ENCODE data around the gene DHX57. TPM values are rescaled to one million over a fixed set of nuclear protein-coding genes. Genes with fewer than 3 reads are reported as not detected.
A peak's percentile ranks its signal among the peaks of the same experiment; 100 is the strongest.

DHX57 gene
- total and polyA plus RNA-seq, 5 donors from 2014 or later: 6.2 to 18.0 (median 7.6) TPM

DNA sequence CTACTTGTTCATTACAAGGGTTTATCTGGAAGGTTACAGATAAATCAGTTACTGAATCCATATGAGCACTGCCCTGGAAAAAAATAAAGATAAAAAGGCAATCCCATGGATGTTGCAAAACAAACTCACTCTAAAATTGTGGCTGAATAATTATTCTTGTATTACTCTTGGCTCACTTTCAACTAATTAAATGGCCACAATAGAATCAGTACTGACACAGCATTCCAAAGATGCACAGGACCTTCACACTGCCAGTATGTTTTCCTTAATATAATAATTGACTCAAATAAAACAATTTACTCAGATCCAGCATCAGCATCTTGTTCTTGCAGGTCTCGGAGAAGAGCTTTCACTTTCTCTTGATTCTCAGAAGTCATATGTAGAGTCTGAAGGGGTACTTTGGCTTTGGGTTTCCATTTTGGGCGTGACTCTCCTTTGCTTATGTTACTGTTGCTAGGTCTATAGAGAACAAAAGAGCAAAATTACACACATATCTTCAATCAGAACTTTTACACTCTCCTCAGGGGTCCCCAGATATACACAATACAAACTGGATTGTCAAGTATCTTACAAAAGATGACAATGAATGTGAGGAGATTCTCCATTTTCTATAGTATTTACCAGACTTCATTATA, 12.6 kb downstream of the DHX57 start:
- H3K36me3 Mint-ChIP-seq: peaks cover 66% of the 10 kb centered on the region
- peak overlapping the region in 1 of 4 donors; percentile 43 for H3K4me3 Mint-ChIP-seq
- H3K27ac Mint-ChIP-seq: peak overlapping the region in 1 of 3 donors; percentile 22
- H3K4me1 ChIP-seq (ENCODE audit: control insufficient read depth, insufficient read depth, low read length, poor library complexity, severe bottlenecking): no peaks in the 10 kb centered on the region
- H3K9me3 Mint-ChIP-seq: peaks cover 0 to 1% (median 0%) of the 10 kb centered on the region in 7 donors
- H3K4me3 ChIP-seq (ENCODE audit: low read depth, low read length): no peak overlapping the region
- DNase-seq (peak in 1 of 3 donors; percentile 49), ATAC-seq (ENCODE audit: low read depth in 2 of 2) (peak in 1 of 2 donors; percentile 37)
- peaks cover 47% of the 10 kb centered on the region for H3K36me3 ChIP-seq (ENCODE audit: control insufficient read depth, insufficient read depth, low read length)
- no peaks in the 10 kb centered on the region for H3K27me3 ChIP-seq (ENCODE audit: control insufficient read depth, insufficient read depth, low read length)
- peaks cover 4 to 16% (median 13%) of the 10 kb centered on the region in 4 donors for H3K4me1 Mint-ChIP-seq
- no peaks in the 10 kb centered on the region for H3K9me3 ChIP-seq (ENCODE audit: control insufficient read depth in 2 of 2, low read length in 2 of 2)
- H3K27ac ChIP-seq (ENCODE audit: insufficient read depth, low read length, poor library complexity, severe bottlenecking): no peak overlapping the region
- H3K27me3 Mint-ChIP-seq: no peaks in the 10 kb centered on the region

DNA sequence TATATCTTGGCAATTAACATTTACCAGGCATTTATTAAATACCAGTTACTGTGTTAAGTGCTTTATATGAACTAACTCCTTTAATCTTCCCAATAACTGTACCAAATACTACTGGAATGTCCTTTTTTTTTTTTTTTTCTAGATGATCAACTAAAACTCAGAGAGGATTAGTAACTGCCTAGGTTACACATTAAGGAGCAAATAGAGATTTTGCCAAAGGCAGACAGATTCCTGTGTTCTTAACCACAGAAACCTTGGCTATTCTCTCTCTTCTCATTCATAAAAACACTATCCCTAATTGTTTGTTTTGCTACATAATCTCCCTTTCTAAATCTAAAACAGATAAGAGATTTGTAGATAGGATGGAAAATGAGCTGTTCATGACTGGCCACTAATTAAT, 13.3 kb downstream of the DHX57 start:
- Histone ChIP-seq H3K4me3 (ENCODE audit: low read depth, low read length) (no peak overlapping the region), H3K9me3 (ENCODE audit: control insufficient read depth in 2 of 2, low read length in 2 of 2) (no peaks in the 10 kb centered on the region), H3K4me1 (ENCODE audit: control insufficient read depth, insufficient read depth, low read length, poor library complexity, severe bottlenecking) (no peaks in the 10 kb centered on the region), H3K36me3 (ENCODE audit: control insufficient read depth, insufficient read depth, low read length) (peaks cover 53% of the 10 kb centered on the region), H3K27me3 (ENCODE audit: control insufficient read depth, insufficient read depth, low read length) (no peaks in the 10 kb centered on the region), H3K27ac (ENCODE audit: insufficient read depth, low read length, poor library complexity, severe bottlenecking) (no peak overlapping the region)
- ATAC-seq (ENCODE audit: low read depth in 2 of 2): no peak
- Mint-ChIP-seq H3K36me3 (peaks cover 62% of the 10 kb centered on the region), H3K27me3 (no peaks in the 10 kb centered on the region), H3K27ac (no peak overlapping the region), H3K4me3 (no peak overlapping the region), H3K9me3 (no peaks in the 10 kb centered on the region), H3K4me1 (peaks cover 4 to 16% (median 13%) of the 10 kb centered on the region in 4 donors)
- DNase-seq: no peak

- Mint-ChIP-seq H3K36me3 (peaks cover 44% of the 10 kb centered on the region), H3K4me1 (no peaks in the 10 kb centered on the region), H3K9me3 (no peaks in the 10 kb centered on the region), H3K4me3 (no peak overlapping the region), H3K27me3 (no peaks in the 10 kb centered on the region), H3K27ac (no peak overlapping the region)
- H3K27ac ChIP-seq (ENCODE audit: insufficient read depth, low read length, poor library complexity, severe bottlenecking): no peak overlapping the region
- no peaks in the 10 kb centered on the region for H3K9me3 ChIP-seq (ENCODE audit: control insufficient read depth in 2 of 2, low read length in 2 of 2)
- H3K36me3 ChIP-seq (ENCODE audit: control insufficient read depth, insufficient read depth, low read length): peaks cover 63% of the 10 kb centered on the region
- no peak for ATAC-seq (ENCODE audit: low read depth in 2 of 2)
- no peak overlapping the region for H3K4me3 ChIP-seq (ENCODE audit: low read depth, low read length)
- no peak for DNase-seq
- H3K4me1 ChIP-seq (ENCODE audit: control insufficient read depth, insufficient read depth, low read length, poor library complexity, severe bottlenecking): no peaks in the 10 kb centered on the region
- no peaks in the 10 kb centered on the region for H3K27me3 ChIP-seq (ENCODE audit: control insufficient read depth, insufficient read depth, low read length)
Measured at GRCh38 chr2:38856165-38856564, 19.6 kb downstream of the DHX57 start.

- Mint-ChIP-seq H3K4me3 (no peak overlapping the region), H3K27ac (no peak overlapping the region), H3K4me1 (no peaks in the 10 kb centered on the region), H3K27me3 (no peaks in the 10 kb centered on the region), H3K36me3 (peaks cover 52% of the 10 kb centered on the region), H3K9me3 (no peaks in the 10 kb centered on the region)
- DNase-seq: no peak
- ATAC-seq (ENCODE audit: low read depth in 2 of 2): no peak
- H3K36me3 ChIP-seq (ENCODE audit: control insufficient read depth, insufficient read depth, low read length): peaks cover 26% of the 10 kb centered on the region
- H3K27ac ChIP-seq (ENCODE audit: insufficient read depth, low read length, poor library complexity, severe bottlenecking): no peak overlapping the region
- H3K27me3 ChIP-seq (ENCODE audit: control insufficient read depth, insufficient read depth, low read length): no peaks in the 10 kb centered on the region
- no peaks in the 10 kb centered on the region for H3K9me3 ChIP-seq (ENCODE audit: control insufficient read depth in 2 of 2, low read length in 2 of 2)
- H3K4me3 ChIP-seq (ENCODE audit: low read depth, low read length): no peak overlapping the region
- no peaks in the 10 kb centered on the region for H3K4me1 ChIP-seq (ENCODE audit: control insufficient read depth, insufficient read depth, low read length, poor library complexity, severe bottlenecking)
Measured at GRCh38 chr2:38850045-38850444, 25.7 kb downstream of the DHX57 start.

- Histone ChIP-seq H3K27ac (ENCODE audit: insufficient read depth, low read length, poor library complexity, severe bottlenecking) (no peak overlapping the region), H3K9me3 (ENCODE audit: control insufficient read depth in 2 of 2, low read length in 2 of 2) (no peaks in the 10 kb centered on the region), H3K36me3 (ENCODE audit: control insufficient read depth, insufficient read depth, low read length) (peaks cover 40% of the 10 kb centered on the region), H3K4me3 (ENCODE audit: low read depth, low read length) (no peak overlapping the region), H3K27me3 (ENCODE audit: control insufficient read depth, insufficient read depth, low read length) (no peaks in the 10 kb centered on the region), H3K4me1 (ENCODE audit: control insufficient read depth, insufficient read depth, low read length, poor library complexity, severe bottlenecking) (no peaks in the 10 kb centered on the region)
- Mint-ChIP-seq H3K4me1 (no peaks in the 10 kb centered on the region), H3K27me3 (no peaks in the 10 kb centered on the region), H3K27ac (no peak overlapping the region), H3K36me3 (peaks cover 28% of the 10 kb centered on the region), H3K9me3 (no peaks in the 10 kb centered on the region), H3K4me3 (no peak overlapping the region)
- DNase-seq: no peak
- ATAC-seq (ENCODE audit: low read depth in 2 of 2): no peak
Measured at GRCh38 chr2:38836791-38837190, 38.9 kb downstream of the DHX57 start.

DNA sequence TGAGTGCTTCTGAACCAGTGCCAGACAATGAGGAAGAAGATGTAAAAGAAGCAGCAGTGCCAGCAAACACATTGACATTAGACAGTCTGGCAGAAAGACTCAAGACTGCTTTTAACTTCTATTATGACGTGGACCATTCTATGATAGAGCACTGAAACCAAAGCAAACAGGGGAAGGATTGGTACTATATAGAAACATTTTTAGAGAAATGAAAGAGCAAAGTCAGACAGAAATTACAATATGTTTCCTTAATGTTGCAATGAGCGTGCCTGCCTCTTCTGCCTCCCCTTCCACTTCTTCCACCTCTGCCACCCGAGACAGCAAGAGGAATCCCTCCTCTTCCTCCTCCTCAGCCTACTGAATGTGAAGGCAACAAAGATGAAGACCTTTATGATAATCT, 39.7 kb downstream of the DHX57 start:
- H3K27ac Mint-ChIP-seq: peak overlapping the region in 2 of 3 donors; percentile 7 to 66
- H3K4me1 ChIP-seq (ENCODE audit: control insufficient read depth, insufficient read depth, low read length, poor library complexity, severe bottlenecking): no peaks in the 10 kb centered on the region

GRCh38 chr2:38835015-38835601, 40.6 kb downstream of the DHX57 start:
- Mint-ChIP-seq H3K4me3 (no peak overlapping the region), H3K4me1 (no peaks in the 10 kb centered on the region), H3K36me3 (peaks cover 21% of the 10 kb centered on the region), H3K27me3 (no peaks in the 10 kb centered on the region), H3K27ac (no peak overlapping the region), H3K9me3 (no peaks in the 10 kb centered on the region)
- Histone ChIP-seq H3K9me3 (ENCODE audit: control insufficient read depth in 2 of 2, low read length in 2 of 2) (no peaks in the 10 kb centered on the region), H3K27ac (ENCODE audit: insufficient read depth, low read length, poor library complexity, severe bottlenecking) (no peak overlapping the region), H3K4me3 (ENCODE audit: low read depth, low read length) (no peak overlapping the region), H3K27me3 (ENCODE audit: control insufficient read depth, insufficient read depth, low read length) (no peaks in the 10 kb centered on the region), H3K4me1 (ENCODE audit: control insufficient read depth, insufficient read depth, low read length, poor library complexity, severe bottlenecking) (no peaks in the 10 kb centered on the region), H3K36me3 (ENCODE audit: control insufficient read depth, insufficient read depth, low read length) (peaks cover 31% of the 10 kb centered on the region)
- peak in 2 of 3 donors; percentile 3 to 45 for DNase-seq
- ATAC-seq (ENCODE audit: low read depth in 2 of 2): no peak

More for the DNA sequence above, 39.7 kb downstream of the DHX57 start:
- Histone ChIP-seq H3K4me3 (ENCODE audit: low read depth, low read length) (no peak overlapping the region), H3K9me3 (ENCODE audit: control insufficient read depth in 2 of 2, low read length in 2 of 2) (no peaks in the 10 kb centered on the region), H3K27ac (ENCODE audit: insufficient read depth, low read length, poor library complexity, severe bottlenecking) (no peak overlapping the region), H3K36me3 (ENCODE audit: control insufficient read depth, insufficient read depth, low read length) (peaks cover 32% of the 10 kb centered on the region), H3K27me3 (ENCODE audit: control insufficient read depth, insufficient read depth, low read length) (no peaks in the 10 kb centered on the region)
- H3K4me3 Mint-ChIP-seq: no peak overlapping the region
- DNase-seq (no peak), ATAC-seq (ENCODE audit: low read depth in 2 of 2) (peak in 1 of 2 donors; percentile 42)
- no peaks in the 10 kb centered on the region for H3K4me1 Mint-ChIP-seq
- no peaks in the 10 kb centered on the region for H3K27me3 Mint-ChIP-seq
- H3K36me3 Mint-ChIP-seq: peaks cover 21% of the 10 kb centered on the region
- H3K9me3 Mint-ChIP-seq: no peaks in the 10 kb centered on the region
